NOMO-1 (cell line): ENCODE results near the gene CHST1.
A peak's percentile ranks its signal among the peaks of the same experiment; 100 is the strongest.

Source experiments
- DNase-seq, 2 experiments: peaks; one replicate each; lab custom pipeline; 2025; ENCODE audit not compliant: unreplicated experiment in 2 of 2; lab: John Stamatoyannopoulos, UW

Gene CHST1

GRCh38 chr11:45675646-45676045, 10.2 kb upstream of the CHST1 start:
- DNase-seq = no peak

GRCh38 chr11:45674481-45675190, 9.2 kb upstream of the CHST1 start:
- DNase-seq = no peak

- no peak for DNase-seq
These were observed 8.0 kb upstream of the CHST1 start for GRCh38 chr11:45673441-45673840.

- DNase-seq = no peak
These were observed 7.2 kb upstream of the CHST1 start for GRCh38 chr11:45672593-45672992.

- no peak for DNase-seq
These were observed 6.1 kb upstream of the CHST1 start for GRCh38 chr11:45671246-45672171.

- DNase-seq = no peak
These were observed 5.1 kb upstream of the CHST1 start for GRCh38 chr11:45670386-45671135.

GRCh38 chr11:45669956-45670355, 4.5 kb upstream of the CHST1 start:
- no peak for DNase-seq

GRCh38 chr11:45669146-45669545, 3.7 kb upstream of the CHST1 start:
- no peak for DNase-seq

- no peak for DNase-seq
These were observed 2.7 kb upstream of the CHST1 start for GRCh38 chr11:45667929-45668680.

- no peak for DNase-seq
These were observed 1.5 kb upstream of the CHST1 start for GRCh38 chr11:45666648-45667642.

- DNase-seq = no peak
These were observed 668 bp upstream of the CHST1 start for GRCh38 chr11:45665933-45666647.

GRCh38 chr11:45664376-45665205, 831 bp downstream of the CHST1 start:
- DNase-seq = no peak

- no peak for DNase-seq
These were observed 1.7 kb downstream of the CHST1 start for GRCh38 chr11:45663486-45664375.

- peak in 1 of 2 experiments; percentile 28 for DNase-seq
These were observed 2.5 kb downstream of the CHST1 start for GRCh38 chr11:45662665-45663485.

GRCh38 chr11:45662096-45662664, 3.2 kb downstream of the CHST1 start:
- no peak for DNase-seq
